H7 (cell line): ENCODE results near the gene HECW1. TPM values are rescaled to one million over a fixed set of nuclear protein-coding genes. Genes with fewer than 3 reads are reported as not detected.

Experiments used
- DNase-seq: peaks from one replicate; pipeline ENCODE4 v3.0.0; 2012
- H3K27me3 ChIP-seq: 2 replicates; pipeline ENCODE4 v1.6.0; 2011; ENCODE audit warnings: mild to moderate bottlenecking, low read length; ENCODE audit not compliant: control insufficient read depth, insufficient read depth
- H3K36me3 ChIP-seq: replicated peaks from 2 replicates; pipeline ENCODE4 v1.5.1; 2011; ENCODE audit warnings: low read length; ENCODE audit not compliant: control insufficient read depth, insufficient read depth
- H3K4me3 ChIP-seq: 2 replicates; pipeline ENCODE4 v1.5.1; 2011; ENCODE audit warnings: low read depth, mild to moderate bottlenecking, control low read depth, low read length, moderate library complexity; ENCODE audit not compliant: insufficient read depth
- total RNA-seq: library from RNA; depleted of rRNA; stranded (reverse); fragments of >200 nt; shearing (Covaris generic); gene quantifications from 2 replicates; pipeline ENCODE4 v1.2.3, GENCODE V29; 2014

The HECW1 gene
- total RNA-seq, 1 experiment from 2014 or later, result 4.3 TPM

GRCh38 chr7:43398831-43399230, 286.4 kb downstream of the HECW1 start:
- no peak for DNase-seq
- no peaks in the 10 kb centered on the region for H3K27me3 ChIP-seq
- peaks cover 1% of the 10 kb centered on the region; the same call in 1 of the 2 replicates for H3K36me3 ChIP-seq
- H3K4me3 ChIP-seq, result no peak overlapping the region

- Histone ChIP-seq H3K4me3 (no peak overlapping the region), H3K36me3 (no peaks in the 10 kb centered on the region), H3K27me3 (no peaks in the 10 kb centered on the region)
- no peak for DNase-seq
These were observed 293.5 kb downstream of the HECW1 start for GRCh38 chr7:43405948-43406347.

- DNase-seq, result no peak
- Histone ChIP-seq H3K4me3 (no peak overlapping the region), H3K27me3 (no peaks in the 10 kb centered on the region), H3K36me3 (no peaks in the 10 kb centered on the region)
These were observed 294.5 kb downstream of the HECW1 start for GRCh38 chr7:43406961-43407360.

GRCh38 chr7:43408981-43409380, 296.5 kb downstream of the HECW1 start:
- H3K4me3 ChIP-seq, result no peak overlapping the region
- no peaks in the 10 kb centered on the region for H3K27me3 ChIP-seq
- no peaks in the 10 kb centered on the region for H3K36me3 ChIP-seq
- no peak for DNase-seq

GRCh38 chr7:43417455-43417854, 305.0 kb downstream of the HECW1 start:
- H3K4me3 ChIP-seq, result no peak overlapping the region
- H3K36me3 ChIP-seq, result no peaks in the 10 kb centered on the region
- H3K27me3 ChIP-seq, result no peaks in the 10 kb centered on the region
- DNase-seq, result no peak

GRCh38 chr7:43430411-43430810, 318.0 kb downstream of the HECW1 start:
- Histone ChIP-seq H3K27me3 (no peaks in the 10 kb centered on the region), H3K4me3 (no peak overlapping the region), H3K36me3 (no peaks in the 10 kb centered on the region)
- no peak for DNase-seq

GRCh38 chr7:43431020-43431595, 318.7 kb downstream of the HECW1 start:
- Histone ChIP-seq H3K4me3 (no peak overlapping the region), H3K27me3 (no peaks in the 10 kb centered on the region), H3K36me3 (no peaks in the 10 kb centered on the region)
- DNase-seq, result no peak

GRCh38 chr7:43433639-43434038, 321.2 kb downstream of the HECW1 start:
- no peak for DNase-seq
- Histone ChIP-seq H3K27me3 (no peaks in the 10 kb centered on the region), H3K36me3 (no peaks in the 10 kb centered on the region), H3K4me3 (no peak overlapping the region)

- H3K27me3 ChIP-seq, result no peaks in the 10 kb centered on the region
- H3K4me3 ChIP-seq, result no peak overlapping the region
- no peaks in the 10 kb centered on the region for H3K36me3 ChIP-seq
- no peak for DNase-seq
These were observed 324.6 kb downstream of the HECW1 start for GRCh38 chr7:43437001-43437400.

GRCh38 chr7:43438897-43439479, 326.5 kb downstream of the HECW1 start:
- Histone ChIP-seq H3K4me3 (no peak overlapping the region), H3K36me3 (no peaks in the 10 kb centered on the region), H3K27me3 (no peaks in the 10 kb centered on the region)
- no peak for DNase-seq

GRCh38 chr7:43439631-43440401, 327.4 kb downstream of the HECW1 start:
- peak; percentile 88 for DNase-seq
- no peak overlapping the region for H3K4me3 ChIP-seq
- H3K36me3 ChIP-seq, result no peaks in the 10 kb centered on the region
- no peaks in the 10 kb centered on the region for H3K27me3 ChIP-seq

GRCh38 chr7:43441231-43442130, 329.0 kb downstream of the HECW1 start:
- Histone ChIP-seq H3K27me3 (no peaks in the 10 kb centered on the region), H3K36me3 (no peaks in the 10 kb centered on the region), H3K4me3 (no peak overlapping the region)
- DNase-seq, result no peak

- no peaks in the 10 kb centered on the region for H3K27me3 ChIP-seq
- no peak for DNase-seq
- no peaks in the 10 kb centered on the region for H3K36me3 ChIP-seq
- no peak overlapping the region for H3K4me3 ChIP-seq
These were observed 330.9 kb downstream of the HECW1 start for GRCh38 chr7:43443381-43443780.

- Histone ChIP-seq H3K4me3 (no peak overlapping the region), H3K27me3 (no peaks in the 10 kb centered on the region), H3K36me3 (no peaks in the 10 kb centered on the region)
- no peak for DNase-seq
These were observed 332.5 kb downstream of the HECW1 start for GRCh38 chr7:43444711-43445578.
